ENCODE measurements around the gene CCDC18.
"Not testable (repeated sequence)": the region's sequence is repeated elsewhere in the genome, so short reads cannot be mapped to it uniquely, and the experiment has no call there.

The CCDC18 gene

DNA sequence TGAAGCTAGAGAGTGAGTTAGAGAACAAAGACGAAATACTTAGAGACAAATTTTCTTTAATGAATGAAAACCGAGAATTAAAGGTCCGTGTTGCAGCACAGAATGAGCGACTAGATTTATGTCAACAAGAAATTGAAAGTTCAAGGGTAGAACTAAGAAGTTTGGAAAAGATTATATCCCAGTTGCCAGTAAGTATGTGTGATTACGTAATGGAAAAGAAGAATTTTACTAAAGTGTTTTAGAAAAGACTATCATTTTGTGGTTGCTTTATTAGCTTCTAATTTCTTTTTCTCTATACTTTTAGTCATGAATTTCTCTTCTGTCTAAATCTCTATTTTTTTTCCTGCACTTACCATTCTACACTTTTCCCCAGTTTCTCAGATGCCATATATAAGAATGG, 26.7 kb downstream of the CCDC18 start:
- no peak overlapping the region for H3K27ac ChIP-seq
- no peak for DNase-seq (ENCODE audit: low spot score)
- TF ChIP-seq, protein P1, sequence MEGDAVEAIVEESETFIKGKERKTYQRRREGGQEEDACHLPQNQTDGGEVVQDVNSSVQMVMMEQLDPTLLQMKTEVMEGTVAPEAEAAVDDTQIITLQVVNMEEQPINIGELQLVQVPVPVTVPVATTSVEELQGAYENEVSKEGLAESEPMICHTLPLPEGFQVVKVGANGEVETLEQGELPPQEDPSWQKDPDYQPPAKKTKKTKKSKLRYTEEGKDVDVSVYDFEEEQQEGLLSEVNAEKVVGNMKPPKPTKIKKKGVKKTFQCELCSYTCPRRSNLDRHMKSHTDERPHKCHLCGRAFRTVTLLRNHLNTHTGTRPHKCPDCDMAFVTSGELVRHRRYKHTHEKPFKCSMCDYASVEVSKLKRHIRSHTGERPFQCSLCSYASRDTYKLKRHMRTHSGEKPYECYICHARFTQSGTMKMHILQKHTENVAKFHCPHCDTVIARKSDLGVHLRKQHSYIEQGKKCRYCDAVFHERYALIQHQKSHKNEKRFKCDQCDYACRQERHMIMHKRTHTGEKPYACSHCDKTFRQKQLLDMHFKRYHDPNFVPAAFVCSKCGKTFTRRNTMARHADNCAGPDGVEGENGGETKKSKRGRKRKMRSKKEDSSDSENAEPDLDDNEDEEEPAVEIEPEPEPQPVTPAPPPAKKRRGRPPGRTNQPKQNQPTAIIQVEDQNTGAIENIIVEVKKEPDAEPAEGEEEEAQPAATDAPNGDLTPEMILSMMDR (IDR thresholded peaks at IDR 0.05): no peak

GRCh38 chr1:93215322-93215721, 34.8 kb downstream of the CCDC18 start:
- no peak overlapping the region for H3K27ac ChIP-seq
- H3K4me3 ChIP-seq: no peak overlapping the region
- DNase-seq (ENCODE audit: low spot score): no peak
- TF ChIP-seq, protein P1 (IDR thresholded peaks at IDR 0.05): no peak

More for the DNA sequence above, 26.7 kb downstream of the CCDC18 start:
- no peak overlapping the region for H3K4me3 ChIP-seq

DNA sequence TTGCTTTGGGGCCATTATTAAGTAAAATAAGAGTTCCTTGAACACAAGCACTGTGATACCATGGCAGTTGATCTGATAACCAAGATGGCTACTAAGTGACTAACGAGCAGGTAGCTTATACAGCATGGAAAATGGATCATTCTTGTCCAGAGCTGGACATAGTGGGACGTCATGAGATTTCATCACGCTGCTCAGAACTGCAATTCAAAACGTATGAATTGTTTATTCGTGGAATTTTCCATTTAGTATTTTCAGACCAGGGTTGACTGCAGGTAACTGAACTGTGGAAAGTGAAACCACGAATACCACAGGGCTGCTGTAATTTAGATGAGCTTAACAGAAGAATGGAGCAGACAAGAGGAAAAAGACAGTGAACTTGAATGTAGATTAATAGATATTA, 38.9 kb downstream of the CCDC18 start:
- TF ChIP-seq, protein P1 (IDR thresholded peaks at IDR 0.05): no peak
- no peak overlapping the region for H3K27ac ChIP-seq
- no peak for DNase-seq (ENCODE audit: low spot score)
- no peak overlapping the region for H3K4me3 ChIP-seq

GRCh38 chr1:93220716-93221115, 40.2 kb downstream of the CCDC18 start:
- not testable (repeated sequence) for H3K27ac ChIP-seq; DNase-seq (ENCODE audit: low spot score); H3K4me3 ChIP-seq

DNA sequence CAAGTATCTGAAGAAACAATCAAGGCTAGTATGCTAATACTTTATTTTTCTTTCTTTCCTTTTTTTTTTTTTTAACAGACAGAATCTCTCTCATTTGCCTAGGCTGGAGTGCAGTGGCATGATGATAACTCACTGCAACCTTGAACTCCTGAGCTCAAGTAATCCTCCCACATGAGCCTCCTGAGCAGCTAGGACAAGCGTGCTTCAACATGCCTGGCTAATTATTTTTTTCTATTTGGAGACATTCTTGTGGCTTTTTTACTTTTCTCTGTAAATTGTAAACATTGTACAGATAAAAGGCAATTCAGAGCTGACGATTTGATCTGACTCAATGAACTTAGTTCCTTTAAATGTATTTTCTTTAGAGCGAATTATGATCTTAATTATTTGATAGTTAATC, 41.4 kb downstream of the CCDC18 start:
- no peak for DNase-seq (ENCODE audit: low spot score)
- Histone ChIP-seq H3K27ac (no peak overlapping the region), H3K4me3 (no peak overlapping the region)
- TF ChIP-seq, protein P1 (IDR thresholded peaks at IDR 0.05): no peak

- TF ChIP-seq, protein P1 (IDR thresholded peaks at IDR 0.05): no peak
- DNase-seq (ENCODE audit: low spot score): no peak
- Histone ChIP-seq H3K27ac (no peak overlapping the region), H3K4me3 (no peak overlapping the region)
Measured at GRCh38 chr1:93223023-93223675, 42.6 kb downstream of the CCDC18 start.

DNA sequence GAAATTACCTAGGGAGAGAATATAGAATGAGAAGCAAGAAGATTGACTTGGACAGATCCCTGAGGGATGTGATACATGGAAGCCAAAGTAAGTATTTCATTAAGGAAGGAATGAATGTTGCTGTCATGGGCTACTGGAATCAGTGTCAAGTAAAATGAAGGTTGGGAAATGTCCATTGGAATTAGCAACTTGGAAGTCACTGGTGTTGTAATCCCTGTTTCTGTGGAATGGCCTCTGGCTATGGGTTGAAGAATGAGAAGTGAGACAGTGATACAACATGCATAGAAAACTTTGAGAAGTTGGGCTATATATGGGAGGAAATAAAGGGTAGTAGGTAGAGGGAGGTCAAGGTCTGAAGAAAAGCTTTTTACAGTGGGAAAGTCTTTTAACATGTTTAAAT, 54.7 kb downstream of the CCDC18 start:
- Histone ChIP-seq H3K27ac (no peak overlapping the region), H3K4me3 (no peak overlapping the region)
- TF ChIP-seq, protein P1 (IDR thresholded peaks at IDR 0.05): no peak
- DNase-seq (ENCODE audit: low spot score): no peak
